ENCODE results near the gene ESR2.
"Not testable (repeated sequence)": the region's sequence is repeated elsewhere in the genome, so short reads cannot be mapped to it uniquely, and the experiment has no call there.

Gene ESR2

DNA sequence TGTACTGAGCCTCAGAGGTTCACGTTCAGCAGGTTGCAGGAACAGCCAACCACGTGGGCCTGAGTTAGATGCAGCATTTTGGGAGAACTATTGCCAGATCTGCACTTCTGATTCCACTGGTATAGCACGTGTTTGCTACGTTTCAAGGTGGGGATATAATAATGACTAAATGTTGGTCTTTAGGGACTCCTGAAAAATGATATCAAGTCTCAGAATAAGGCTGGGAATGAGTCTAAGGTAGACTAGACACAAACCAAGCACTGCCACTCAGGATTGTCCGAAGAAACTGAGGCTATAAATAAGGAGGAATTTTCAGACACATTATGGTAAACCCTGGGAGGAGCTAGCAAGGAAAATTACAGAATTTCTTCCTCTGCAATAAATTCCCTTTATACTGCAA lies 98.1 kb downstream of the ESR2 start:
- DNase-seq = no peak

DNA sequence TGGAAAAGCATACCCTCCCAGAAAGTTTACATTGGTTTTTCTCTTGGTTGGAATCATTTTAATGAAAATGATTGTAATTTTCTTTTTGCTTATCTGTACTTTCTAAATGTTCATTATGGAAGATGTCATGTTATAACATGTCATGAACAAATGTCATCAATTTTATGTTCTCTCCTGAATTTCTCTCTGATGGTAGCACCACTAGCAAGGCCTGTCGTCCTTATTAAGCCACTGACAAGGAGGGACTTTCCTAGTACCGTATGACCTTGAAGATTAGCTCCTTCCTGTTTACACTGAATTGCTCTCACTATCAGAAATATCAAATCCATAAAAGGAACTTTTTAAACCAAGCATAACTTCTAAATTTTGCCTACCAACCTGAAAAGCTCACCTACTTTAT lies 99.0 kb downstream of the ESR2 start:
- DNase-seq = no peak

DNA sequence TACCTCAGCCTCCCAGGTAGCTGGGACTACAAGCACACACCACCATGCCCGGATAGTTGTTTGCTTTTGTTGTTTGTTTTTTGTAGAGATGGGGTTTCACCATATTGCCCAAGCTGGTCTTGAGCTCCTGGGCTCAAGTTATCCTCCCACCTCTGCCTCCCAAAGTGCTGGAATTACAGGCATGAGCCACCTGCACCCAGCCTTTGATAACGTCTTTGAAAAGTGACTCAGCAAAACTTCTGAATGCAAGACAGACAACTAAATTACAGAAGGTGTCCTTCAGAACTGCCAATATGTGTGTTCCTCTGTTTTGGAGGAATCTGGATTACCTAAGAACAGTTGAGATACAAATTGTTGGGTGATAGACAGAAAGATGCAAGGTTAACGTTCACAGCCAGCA lies 99.8 kb downstream of the ESR2 start:
- no peak for DNase-seq

DNA sequence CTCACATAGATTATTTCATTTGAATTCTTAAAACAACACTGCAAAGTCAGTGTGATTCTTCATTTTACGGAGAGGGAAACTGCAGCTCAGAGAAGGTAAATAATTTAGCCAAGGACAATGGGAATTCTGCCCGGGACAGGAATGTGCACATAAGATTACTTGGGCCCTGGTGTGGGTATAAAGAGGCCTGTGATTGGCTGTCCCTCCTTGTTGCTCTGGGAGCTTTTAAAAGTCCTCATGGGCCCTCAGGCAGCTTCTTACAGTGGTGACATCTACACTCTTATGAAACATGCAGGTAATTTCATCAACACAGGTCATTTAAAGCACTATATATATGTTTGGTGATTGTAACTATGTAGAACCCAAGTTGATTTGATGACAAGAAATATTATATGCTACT lies 100.3 kb downstream of the ESR2 start:
- DNase-seq = no peak

DNA sequence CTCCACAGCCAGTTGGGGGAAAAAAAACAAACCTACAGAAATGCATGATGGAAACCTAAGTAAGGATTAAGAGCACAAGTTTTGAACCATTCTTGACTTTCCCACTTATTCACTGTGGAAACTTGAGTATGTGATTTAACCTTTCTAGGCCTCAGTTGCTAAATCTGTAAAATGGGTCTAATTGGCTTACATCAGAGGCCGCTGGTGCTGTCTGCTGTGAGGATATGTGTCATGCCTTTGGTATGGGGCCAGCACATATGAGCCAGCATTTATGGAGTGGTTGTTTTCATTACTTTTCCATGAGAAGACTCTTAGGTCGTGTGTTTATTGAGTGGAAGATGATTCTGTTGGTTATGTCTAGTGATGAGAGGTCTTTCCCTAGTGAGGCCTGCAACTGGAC lies 102.4 kb downstream of the ESR2 start:
- no peak for DNase-seq

DNA sequence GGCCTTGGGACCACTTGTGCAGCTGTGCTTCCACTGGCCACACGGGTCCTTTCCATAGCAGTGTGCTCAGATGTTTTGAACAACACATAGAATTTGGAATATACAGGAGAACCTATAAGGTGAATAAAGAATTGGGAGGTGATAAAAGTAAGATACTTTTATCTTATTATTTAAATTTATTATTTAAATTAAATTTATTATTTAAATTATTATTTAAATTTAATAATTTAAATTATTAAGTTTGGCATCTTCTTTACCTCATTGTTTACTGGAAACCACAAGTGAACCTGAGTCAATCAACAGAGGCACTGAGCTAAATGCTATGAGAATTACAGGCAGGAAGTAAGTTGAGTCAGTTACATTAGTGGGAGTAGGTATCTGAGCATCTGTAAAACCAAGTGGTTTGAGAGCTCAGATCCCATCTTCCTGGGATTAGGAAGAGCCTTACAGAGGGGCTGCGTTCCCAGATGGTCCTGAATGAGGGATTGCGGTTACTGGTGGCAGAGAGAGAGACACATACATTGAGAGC lies 103.1 kb downstream of the ESR2 start:
- DNase-seq = no peak

DNA sequence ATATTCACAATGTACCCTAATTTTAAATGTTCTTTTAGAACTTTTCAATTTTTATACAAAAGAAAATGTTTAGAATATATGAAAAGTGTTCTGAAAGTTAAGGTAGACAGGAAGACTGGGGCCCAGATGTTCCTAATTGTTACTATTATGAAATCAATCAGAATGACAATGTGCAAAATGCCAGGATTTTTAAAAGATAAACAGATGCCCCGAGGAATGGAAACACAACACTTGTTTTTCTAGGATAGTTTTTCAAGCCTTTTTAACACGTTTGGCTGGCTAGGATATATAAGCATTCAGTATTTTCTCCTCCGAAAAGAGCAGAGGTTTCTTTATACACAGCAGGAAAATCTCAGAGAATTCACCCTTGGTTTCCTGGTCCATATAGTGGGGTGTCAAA lies 106.8 kb downstream of the ESR2 start:
- no peak for DNase-seq

DNA sequence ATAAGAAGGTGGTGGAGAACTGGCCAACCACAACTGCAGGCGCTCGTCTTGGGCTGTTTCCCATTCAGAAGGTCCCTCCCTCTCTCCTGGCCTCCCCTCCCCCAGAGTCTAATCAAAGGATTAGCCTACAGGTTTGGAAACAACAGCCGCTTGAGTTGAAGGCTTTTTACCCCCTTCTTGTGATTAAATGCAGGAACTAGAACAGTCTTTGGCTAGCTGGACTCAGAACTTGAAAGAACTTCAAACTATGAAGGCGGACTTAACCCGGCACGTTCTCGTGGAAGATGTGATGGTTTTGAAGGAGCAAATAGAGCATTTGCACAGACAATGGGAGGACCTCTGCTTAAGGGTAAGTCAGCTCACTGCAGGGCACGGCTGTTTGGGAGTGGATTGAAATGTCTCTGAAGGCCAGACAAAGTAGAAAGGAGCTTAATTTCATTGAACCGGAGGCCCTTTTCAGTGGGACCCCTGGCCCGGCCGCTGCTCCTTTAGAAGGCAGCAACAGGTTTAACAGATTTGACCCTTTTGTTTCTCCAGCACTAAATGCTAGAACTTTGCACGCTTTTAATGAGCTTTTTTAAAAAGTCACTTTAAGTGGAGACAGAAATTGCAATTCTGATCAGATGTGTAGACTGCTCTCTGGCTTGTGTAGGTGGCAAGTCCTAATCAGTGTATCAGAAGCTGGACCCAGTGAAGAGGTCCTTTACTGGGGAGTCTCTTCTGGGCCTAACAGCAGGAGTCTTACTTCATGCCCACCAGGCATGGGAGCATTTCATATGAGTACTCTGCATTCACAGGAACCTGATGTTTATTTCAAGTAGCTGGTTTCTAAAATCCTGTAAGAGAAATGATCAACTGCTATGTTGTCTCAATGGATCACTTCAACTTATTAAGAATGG lies 107.7 kb downstream of the ESR2 start:
- DNase-seq = no peak

DNA sequence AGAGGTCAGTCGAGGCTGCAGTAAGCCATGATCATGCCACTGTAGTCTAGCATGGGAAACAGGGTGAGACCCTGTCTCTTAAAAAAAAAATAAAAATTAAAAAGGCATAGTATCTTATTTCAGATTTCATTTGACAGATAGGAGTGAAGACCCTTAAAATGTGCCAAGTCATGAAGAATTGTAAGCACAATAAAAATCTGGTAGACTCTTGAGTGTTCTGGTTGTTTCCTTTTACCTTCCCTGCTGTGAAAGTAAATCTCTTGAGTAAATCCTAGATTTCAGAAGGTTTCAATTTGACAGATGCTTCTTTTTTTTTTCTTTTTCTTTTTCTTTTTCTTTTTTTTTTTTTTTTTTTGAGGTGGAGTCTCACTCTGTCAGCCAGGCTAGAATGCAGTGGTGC lies 109.0 kb downstream of the ESR2 start:
- DNase-seq = no peak

DNA sequence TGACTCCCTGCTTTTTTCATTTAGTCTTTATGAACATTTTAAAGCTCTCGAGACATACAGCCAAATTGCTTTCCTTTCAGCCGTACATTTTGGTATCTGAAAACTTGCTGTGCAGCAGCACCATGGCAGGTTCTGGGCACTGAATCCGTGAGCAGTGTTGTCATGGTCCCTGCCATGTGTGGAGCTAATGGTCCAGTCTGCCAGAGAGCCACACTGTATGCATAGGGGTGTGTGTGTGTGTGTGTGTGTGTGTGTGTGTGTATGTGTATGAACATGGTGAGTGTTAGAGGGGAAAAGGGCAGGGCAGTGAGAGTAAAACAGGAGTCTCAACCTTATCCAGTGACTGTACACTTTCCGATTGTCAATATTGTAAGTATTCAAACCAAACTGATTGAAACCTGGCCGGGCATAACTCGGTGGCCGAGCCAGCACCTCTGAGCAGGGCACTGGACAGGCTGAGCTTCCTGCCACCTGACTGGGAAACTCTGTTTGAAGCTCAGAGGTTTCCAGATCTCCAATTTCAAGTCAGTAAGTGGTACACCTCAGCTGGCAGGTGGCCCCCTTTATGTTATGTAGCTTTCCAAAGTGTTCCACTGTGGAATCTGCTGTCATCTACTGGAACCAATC lies 110.0 kb downstream of the ESR2 start:
- DNase-seq = no peak

DNA sequence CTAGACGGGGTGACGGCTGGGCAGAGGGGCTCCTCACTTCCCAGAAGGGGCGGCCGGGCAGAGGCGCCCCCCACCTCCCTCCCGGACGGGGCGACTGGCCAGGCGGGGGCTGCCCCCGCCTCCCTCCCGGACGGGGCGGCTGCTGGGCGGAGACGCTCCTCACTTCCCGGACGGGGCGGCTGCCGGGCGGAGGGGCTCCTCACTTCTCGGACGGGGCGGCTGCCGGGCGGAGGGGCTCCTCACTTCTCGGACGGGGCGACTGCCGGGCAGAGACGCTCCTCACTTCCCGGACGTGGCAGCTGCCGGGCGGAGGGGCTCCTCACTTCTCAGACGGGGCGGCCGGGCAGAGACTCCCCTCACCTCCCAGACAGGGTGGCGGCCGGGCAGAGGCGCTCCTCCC lies 111.3 kb downstream of the ESR2 start:
- DNase-seq = not testable (repeated sequence)

DNA sequence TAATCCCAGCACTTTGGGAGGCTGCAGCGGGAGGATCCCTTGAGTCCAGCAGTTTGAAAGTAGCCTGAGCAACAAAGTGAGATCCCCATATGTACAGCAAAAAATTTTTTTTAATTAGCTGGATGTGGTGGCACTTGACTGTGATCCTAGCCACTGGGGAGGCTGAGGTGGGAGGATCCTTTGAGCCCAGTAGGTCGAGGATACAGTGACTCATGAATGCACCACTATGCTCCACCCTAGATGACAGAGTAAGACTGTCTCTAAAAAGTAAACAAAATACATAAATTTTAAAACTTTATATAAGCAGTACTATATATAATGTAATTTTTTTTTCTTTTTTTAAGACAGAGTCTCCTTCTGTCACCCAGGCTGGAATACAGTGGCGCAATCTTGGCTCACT lies 115.4 kb downstream of the ESR2 start:
- DNase-seq = no peak

DNA sequence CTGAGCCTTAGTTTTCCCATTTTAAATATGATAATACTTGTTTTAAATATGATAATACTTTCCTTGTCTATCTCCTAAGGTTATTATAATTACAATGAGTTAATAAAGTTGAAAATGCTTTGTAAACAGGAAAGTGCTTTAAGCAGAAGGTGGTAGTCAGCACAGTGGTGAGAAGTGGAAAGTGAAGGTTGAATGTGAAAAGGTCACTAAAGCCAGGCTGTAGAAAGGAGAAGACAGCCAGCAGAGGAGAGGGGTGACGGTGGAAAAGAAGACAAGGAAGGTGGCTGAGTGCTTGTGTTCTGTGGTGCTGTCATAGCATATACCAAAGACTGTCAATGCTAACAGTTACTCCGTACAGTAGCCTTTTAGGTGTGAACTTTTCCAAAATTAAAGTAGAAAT lies 117.8 kb downstream of the ESR2 start:
- no peak for DNase-seq

DNA sequence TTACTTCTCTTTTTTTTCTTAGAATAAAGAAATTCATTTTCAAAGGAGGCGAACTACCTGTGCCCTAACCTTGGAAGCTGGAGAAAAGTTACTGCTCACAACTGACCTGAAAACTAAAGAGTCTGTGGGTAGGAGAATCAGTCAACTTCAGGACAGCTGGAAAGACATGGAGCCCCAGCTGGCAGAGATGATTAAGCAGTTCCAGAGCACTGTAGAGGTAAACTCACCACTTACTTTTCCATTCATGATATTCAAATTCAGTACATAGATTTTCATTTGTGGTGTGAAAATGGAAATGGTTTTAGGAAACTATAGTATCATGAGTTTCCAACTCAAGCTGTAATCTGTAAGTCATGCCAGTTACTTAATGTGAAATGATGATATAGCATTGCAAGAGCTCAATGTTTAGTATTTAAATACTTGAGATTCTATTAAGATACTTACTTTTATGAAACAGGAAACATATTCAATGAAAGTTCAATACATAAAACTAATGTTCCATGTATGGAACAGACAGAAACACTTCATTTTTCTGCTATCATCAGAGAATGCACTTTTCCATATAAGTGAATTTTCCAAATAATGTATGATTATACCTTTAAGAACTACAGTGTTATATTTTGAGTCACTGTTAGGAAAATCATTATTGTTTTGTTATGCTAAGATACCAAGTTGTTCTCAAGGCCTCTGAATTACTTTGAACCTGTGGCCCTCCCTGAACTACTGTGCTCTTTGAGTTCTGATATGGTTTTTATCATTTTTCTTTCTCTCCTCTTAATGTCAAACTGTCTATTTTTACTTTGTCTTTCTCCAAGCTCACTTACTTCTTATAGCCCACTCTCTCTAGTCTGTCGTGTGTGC lies 119.0 kb downstream of the ESR2 start:
- DNase-seq = no peak

DNA sequence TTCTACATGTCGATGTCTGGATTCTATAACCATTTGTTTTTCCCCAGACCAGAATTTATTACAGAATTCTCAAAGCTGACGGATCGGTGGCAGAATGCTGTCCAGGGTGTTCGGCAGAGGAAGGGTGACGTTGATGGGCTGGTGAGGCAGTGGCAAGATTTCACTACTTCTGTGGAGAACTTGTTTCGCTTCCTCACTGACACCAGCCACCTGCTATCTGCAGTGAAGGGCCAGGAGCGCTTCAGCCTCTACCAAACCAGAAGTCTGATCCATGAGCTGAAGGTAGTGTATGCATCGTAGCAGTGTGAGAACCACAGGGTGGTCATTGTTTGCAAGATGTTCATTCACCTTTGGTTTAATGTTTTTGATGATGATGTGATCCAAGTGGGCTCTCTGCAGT lies 124.0 kb downstream of the ESR2 start:
- DNase-seq = no peak

DNA sequence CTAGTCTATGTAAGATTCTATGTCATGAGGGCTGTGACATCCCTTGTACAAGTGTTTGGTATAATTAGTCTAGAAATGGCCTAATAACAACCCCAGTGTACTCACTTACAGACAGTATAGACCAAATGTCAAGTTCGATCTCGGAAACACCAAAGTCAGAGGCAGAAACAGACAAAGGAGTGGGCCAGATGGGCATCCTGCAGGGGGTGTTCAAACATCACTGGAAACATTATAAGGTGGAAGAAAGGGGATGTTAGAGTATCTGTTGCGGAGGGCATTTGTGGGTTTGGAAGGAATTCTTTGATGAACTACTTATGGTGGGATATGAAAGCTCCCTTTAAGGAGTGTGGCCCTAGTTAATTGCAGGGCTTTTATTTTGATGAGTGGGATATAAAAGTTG lies 134.6 kb downstream of the ESR2 start:
- DNase-seq = no peak

DNA sequence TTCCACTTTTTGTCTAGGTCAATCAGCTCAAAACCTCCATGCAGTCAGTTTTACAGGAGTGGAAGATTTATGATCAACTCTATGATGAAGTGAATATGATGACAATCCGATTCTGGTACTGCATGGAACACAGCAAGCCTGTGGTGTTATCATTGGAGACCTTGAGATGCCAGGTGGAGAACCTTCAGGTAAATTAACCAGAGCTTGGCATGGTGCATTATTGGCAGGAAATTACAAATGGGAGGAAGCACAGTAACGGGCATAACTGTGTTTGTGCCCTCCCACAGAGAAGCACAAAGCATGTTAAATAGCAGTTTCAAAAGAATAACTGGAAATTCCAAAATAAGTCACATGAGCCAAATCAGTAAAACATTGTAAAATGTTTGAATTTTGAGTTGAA lies 135.6 kb downstream of the ESR2 start:
- no peak for DNase-seq

DNA sequence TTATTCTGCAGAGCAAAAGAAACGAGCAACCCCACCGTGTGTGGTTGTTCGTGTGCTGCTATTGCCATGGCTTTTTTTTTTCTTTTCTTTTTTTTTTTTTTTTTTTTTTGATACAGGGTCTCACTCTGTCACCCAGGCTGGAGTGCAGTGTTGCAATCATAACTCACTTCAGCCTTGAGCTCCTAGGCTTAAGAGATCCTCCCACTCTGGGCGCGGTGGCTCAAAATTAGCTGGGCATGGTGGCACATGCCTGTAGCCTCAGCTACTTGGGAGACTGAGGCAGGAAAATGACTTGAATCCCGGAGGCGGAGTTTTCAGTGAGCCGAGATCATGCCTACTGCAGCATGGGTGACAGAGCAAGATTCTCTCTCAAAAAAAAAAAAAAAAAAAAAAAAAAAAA lies 144.2 kb downstream of the ESR2 start:
- DNase-seq = no peak

DNA sequence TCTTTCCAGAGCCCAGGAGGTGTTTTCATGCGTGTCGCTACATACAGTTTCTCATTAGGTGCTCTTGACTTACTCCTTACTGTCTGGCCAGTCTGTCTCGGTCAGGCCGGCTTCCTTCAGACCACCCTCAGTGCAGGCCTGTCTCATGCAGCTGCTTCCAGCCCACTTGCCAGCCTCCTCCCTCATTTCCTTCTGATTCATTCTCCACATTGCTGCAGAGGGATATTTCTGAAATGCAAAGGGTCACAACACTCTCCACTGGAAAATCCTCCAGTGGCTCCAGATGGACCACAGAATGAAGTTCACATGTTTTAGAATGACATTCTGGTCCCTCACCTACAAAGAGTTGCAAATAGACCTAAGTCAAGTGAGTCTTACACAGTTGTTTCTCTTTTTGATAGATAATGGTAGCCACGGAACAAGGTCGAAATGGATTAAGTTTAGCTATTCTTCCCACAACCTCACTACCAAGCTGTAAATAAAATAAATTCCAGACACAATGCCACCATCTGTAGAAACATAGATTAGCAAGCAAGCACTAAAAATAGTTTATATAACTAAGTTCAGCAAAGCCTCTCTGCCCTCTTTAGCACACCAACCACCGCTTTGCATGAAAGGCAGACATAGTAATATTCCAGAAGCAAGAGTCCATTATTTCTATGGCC lies 146.9 kb downstream of the ESR2 start:
- no peak for DNase-seq

DNA sequence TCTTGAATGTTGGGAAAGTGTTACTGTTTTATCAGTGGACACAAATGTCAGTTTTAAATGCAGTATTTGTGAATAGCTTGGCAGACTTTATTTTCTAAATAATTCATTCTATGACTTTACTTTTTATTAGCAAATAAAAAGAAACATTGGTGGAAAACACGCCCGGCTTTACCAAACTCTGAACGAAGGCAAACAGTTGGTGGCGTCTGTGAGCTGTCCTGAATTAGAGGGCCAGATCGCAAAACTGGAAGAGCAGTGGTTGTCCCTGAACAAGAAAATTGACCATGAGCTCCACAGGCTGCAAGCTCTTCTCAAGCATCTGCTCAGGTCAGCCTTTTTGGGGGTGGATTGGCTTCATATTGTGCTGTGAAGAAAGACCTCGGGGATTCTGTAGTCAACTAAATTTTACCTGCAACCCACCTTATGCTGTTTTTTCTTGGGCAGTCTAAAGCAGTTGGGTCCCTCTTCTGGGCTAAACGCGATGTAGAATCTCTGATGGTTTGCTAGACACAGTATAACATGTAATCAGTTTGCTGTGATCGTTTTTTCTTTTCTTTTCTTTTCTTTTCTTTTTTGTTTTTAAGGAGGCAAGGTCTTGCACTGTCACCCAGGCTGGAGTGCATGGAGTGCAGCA lies 156.4 kb downstream of the ESR2 start:
- DNase-seq = no peak

DNA sequence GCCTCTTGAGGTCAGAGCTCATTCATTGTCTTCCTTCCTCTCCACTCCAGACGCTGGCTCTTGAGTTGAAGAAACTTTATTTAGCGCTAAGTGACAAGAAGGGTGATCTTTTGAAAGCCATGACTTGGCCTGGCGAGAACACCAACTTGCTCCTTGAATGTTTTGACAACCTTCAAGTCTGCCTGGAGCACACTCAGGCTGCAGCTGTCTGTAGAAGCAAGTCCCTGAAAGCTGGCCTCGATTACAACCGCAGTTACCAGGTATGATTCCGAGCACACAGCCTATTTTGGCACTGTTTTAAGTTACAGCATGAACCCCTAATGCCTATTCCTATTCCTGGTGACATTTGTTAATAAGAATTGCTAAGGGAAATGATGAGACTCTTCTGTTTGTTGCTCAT lies 167.6 kb downstream of the ESR2 start:
- DNase-seq = no peak

DNA sequence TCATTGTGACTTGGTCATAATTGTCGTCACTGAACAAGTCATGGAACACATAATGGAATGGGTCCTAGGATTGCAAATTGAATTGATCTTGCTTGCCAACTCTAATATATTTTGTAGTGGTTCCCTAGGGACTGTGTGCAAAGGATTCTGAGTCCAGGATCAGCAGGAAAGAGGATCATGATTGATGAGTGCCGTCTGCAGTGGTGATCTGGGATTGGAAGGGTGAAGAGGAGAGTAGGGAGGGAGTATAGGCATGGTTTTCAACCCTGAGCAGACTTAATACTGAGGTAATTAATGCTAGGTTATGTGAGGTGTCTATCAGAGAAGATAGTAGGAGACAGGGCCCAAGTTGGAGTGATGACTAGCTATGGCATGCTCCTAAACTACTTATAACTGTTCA lies 168.9 kb downstream of the ESR2 start:
- no peak for DNase-seq
